Measurements from ENCODE around the gene ATF6. TPM values are rescaled to one million over a fixed set of nuclear protein-coding genes. Genes with fewer than 3 reads are reported as not detected.
A peak's percentile ranks its signal among the peaks of the same experiment; 100 is the strongest.

Gene ATF6
- total and polyA plus RNA-seq, 2 donors (not counting 3 experiments of a cell fraction or from before 2014, with no cell fraction given) = 24.9 to 40.3 TPM

GRCh38 chr1:161721738-161722343 lies 44.3 kb upstream of the ATF6 start:
- BruUV-seq (replicated peaks) = no TSS peak
- H3K9me3 ChIP-seq (replicated peaks; ENCODE audit: control insufficient read depth, insufficient read depth, low read length) = no peaks in the 10 kb centered on the region
- H3K4me3 ChIP-seq (replicated peaks in 1 of 3; ENCODE audit: insufficient read depth in 1 of 3, low read depth in 1 of 3, low read length in 3 of 3) = no peak overlapping the region
- H3K9me1 ChIP-seq (replicated peaks; ENCODE audit: control insufficient read depth, extremely low read depth, insufficient read depth, low read length) = no peaks in the 10 kb centered on the region
- no peaks in the 10 kb centered on the region for H3K79me2 ChIP-seq (ENCODE audit: control insufficient read depth, insufficient read depth, low read length)
- no peaks in the 10 kb centered on the region for H3K36me3 ChIP-seq (ENCODE audit: control insufficient read depth in 2 of 2, extremely low read depth in 1 of 2, insufficient read depth in 2 of 2, low read length in 2 of 2)
- no peak overlapping the region for H2AFZ ChIP-seq (ENCODE audit: low read depth, low read length)
- H3K4me2 ChIP-seq (ENCODE audit: insufficient read depth, low read length) = no peak overlapping the region
- H4K20me1 ChIP-seq (replicated peaks; ENCODE audit: control insufficient read depth, extremely low read depth, insufficient read depth, low read length) = no peaks in the 10 kb centered on the region
- CTCF ChIA-PET = interaction anchor here (0.8 to 1.3 kb wide), 2 partner anchors 20 to 315 kb away, joined by 3 read pairs; no protein-coding TSS in a partner anchor
- FAIRE-seq = no peak
- no peak for DNase-seq (ENCODE audit: low read depth, low spot score)
- H3K27ac ChIP-seq (ENCODE audit: insufficient read depth, low read depth, low read length) = no peak overlapping the region
- H3K27me3 ChIP-seq (ENCODE audit: control insufficient read depth in 2 of 2, insufficient read depth in 2 of 2, low read length in 2 of 2) = peaks cover 5 to 9% of the 10 kb centered on the region in 2 experiments
- intact Hi-C loops (cut with micrococcal nuclease) (no loop called here), dilution Hi-C loops (cut with MboI; ENCODE audit: extremely low pct_ligation_motif_present, low sequenced_read_pairs) (no loop called here)
- POLR2A ChIA-PET = no interaction called here
- H3K9ac ChIP-seq (replicated peaks; ENCODE audit: extremely low read depth, insufficient read depth, low read length) = no peak overlapping the region
- peaks cover 6% of the 10 kb centered on the region for H3K4me1 ChIP-seq (ENCODE audit: control insufficient read depth, extremely low read depth, insufficient read depth, low read length)
- no peak for TF ChIP-seq EZH2 (IDR thresholded peaks at IDR 0.05; ENCODE audit: borderline replicate concordance, low read depth, low read length, severe bottlenecking)
- TF ChIP-seq FOS (IDR thresholded peaks at IDR 0.05; ENCODE audit: borderline replicate concordance, insufficient read depth, low read length) = peak; percentile 62
- peak; percentile 20 for TF ChIP-seq JUN (IDR thresholded peaks at IDR 0.05; ENCODE audit: borderline replicate concordance, insufficient read depth, insufficient read length, low read depth)
- TF ChIP-seq GATA2 (IDR thresholded peaks at IDR 0.05; ENCODE audit: insufficient read depth, insufficient read length, low read depth, low read length) = no peak

- no peak overlapping the region for H2AFZ ChIP-seq (ENCODE audit: low read depth, low read length)
- intact Hi-C loops (cut with micrococcal nuclease) (no loop called here), dilution Hi-C loops (cut with MboI; ENCODE audit: extremely low pct_ligation_motif_present, low sequenced_read_pairs) (no loop called here)
- H4K20me1 ChIP-seq (replicated peaks; ENCODE audit: control insufficient read depth, extremely low read depth, insufficient read depth, low read length) = no peaks in the 10 kb centered on the region
- no peaks in the 10 kb centered on the region for H3K36me3 ChIP-seq (ENCODE audit: control insufficient read depth in 2 of 2, extremely low read depth in 1 of 2, insufficient read depth in 2 of 2, low read length in 2 of 2)
- no peak overlapping the region for H3K4me2 ChIP-seq (ENCODE audit: insufficient read depth, low read length)
- FAIRE-seq = no peak
- H3K27ac ChIP-seq (ENCODE audit: insufficient read depth, low read depth, low read length) = no peak overlapping the region
- POLR2A ChIA-PET = no interaction called here
- peaks cover 9% of the 10 kb centered on the region for H3K4me1 ChIP-seq (ENCODE audit: control insufficient read depth, extremely low read depth, insufficient read depth, low read length)
- H3K4me3 ChIP-seq (replicated peaks in 1 of 3; ENCODE audit: insufficient read depth in 1 of 3, low read depth in 1 of 3, low read length in 3 of 3) = no peak overlapping the region
- H3K79me2 ChIP-seq (ENCODE audit: control insufficient read depth, insufficient read depth, low read length) = no peaks in the 10 kb centered on the region
- no peak for DNase-seq (ENCODE audit: low read depth, low spot score)
- H3K27me3 ChIP-seq (ENCODE audit: control insufficient read depth in 2 of 2, insufficient read depth in 2 of 2, low read length in 2 of 2) = peaks cover 2 to 5% of the 10 kb centered on the region in 2 experiments
- no peak overlapping the region for H3K9ac ChIP-seq (replicated peaks; ENCODE audit: extremely low read depth, insufficient read depth, low read length)
- no TSS peak for BruUV-seq (replicated peaks)
- H3K9me1 ChIP-seq (replicated peaks; ENCODE audit: control insufficient read depth, extremely low read depth, insufficient read depth, low read length) = no peaks in the 10 kb centered on the region
- no peaks in the 10 kb centered on the region for H3K9me3 ChIP-seq (replicated peaks; ENCODE audit: control insufficient read depth, insufficient read depth, low read length)
- CTCF ChIA-PET = interaction anchor here (0.8 to 1.3 kb wide), 2 partner anchors 19 to 315 kb away, joined by 3 read pairs; no protein-coding TSS in a partner anchor
- no peak for TF ChIP-seq POLR2AphosphoS5 (IDR thresholded peaks at IDR 0.05; ENCODE audit: insufficient read depth, low read depth, low read length)
- TF ChIP-seq FOS (IDR thresholded peaks at IDR 0.05; ENCODE audit: borderline replicate concordance, insufficient read depth, low read length) = no peak
- TF ChIP-seq GATA2 (IDR thresholded peaks at IDR 0.05; ENCODE audit: insufficient read depth, insufficient read length, low read depth, low read length) = no peak
- TF ChIP-seq JUN (IDR thresholded peaks at IDR 0.05; ENCODE audit: borderline replicate concordance, insufficient read depth, insufficient read length, low read depth) = no peak
- no peak for TF ChIP-seq EZH2 (IDR thresholded peaks at IDR 0.05; ENCODE audit: borderline replicate concordance, low read depth, low read length, severe bottlenecking)
- no peak for TF ChIP-seq POLR2A (IDR thresholded peaks at IDR 0.05; ENCODE audit: low read depth, low read length)
- no peak for TF ChIP-seq MYC (IDR thresholded peaks at IDR 0.05; ENCODE audit: low read depth, low read length)
- TF ChIP-seq, protein P1, sequence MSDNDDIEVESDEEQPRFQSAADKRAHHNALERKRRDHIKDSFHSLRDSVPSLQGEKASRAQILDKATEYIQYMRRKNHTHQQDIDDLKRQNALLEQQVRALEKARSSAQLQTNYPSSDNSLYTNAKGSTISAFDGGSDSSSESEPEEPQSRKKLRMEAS (IDR thresholded peaks at IDR 0.05; ENCODE audit: insufficient read depth, insufficient read length) = no peak
- no peak for TF ChIP-seq CTCF (IDR thresholded peaks at IDR 0.05; ENCODE audit: extremely low read depth in 1 of 2, insufficient read depth in 1 of 2, low read depth in 1 of 2, low read length in 2 of 2)
These were observed 43.7 kb upstream of the ATF6 start for GRCh38 chr1:161722406-161722805.

Data from endothelial cell of umbilical vein (primary cell).